Measurements from ENCODE around the gene ZNF587.
"Not testable (repeated sequence)": the region's sequence is repeated elsewhere in the genome, so short reads cannot be mapped to it uniquely, and the experiment has no call there.

Gene ZNF587

DNA sequence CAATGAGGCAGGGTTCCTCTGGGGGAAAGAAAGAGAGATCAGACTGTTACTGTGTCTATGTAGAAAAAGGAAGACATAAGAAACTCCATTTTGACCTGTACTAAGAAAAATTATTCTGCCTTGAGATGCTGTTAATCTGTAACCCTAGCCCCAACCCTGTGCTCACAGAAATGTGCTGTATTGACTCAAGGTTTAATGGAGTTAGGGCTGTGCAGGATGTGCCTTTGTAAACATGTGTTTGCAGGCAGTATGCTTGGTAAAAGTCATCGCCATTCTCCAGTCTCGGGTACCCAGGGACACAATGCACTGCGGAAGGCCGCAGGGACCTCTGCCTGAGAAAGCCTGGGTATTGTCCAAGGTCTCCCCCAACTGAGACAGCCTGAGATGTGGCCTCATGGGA, 26.1 kb upstream of the ZNF587 start:
- DNase-seq: not testable (repeated sequence)

DNA sequence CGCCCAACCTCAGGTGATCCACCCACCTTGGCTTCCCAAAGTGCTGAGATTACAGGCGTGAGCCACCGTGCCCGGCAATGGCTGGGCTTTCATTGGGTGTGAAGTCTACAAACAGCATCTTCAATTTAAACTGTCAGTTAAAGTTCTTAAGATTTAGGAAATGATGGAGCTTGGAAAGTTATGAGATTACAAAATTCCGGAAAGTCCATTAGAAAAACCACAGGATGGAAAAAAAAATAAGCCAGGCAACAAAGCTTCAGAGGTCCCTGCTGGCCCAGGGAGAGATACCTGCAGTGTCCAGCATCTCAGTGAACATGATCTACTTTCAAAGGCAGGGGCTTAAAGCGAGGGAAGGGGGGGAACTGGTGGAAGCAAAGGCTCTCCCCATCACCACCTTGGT, 24.1 kb upstream of the ZNF587 start:
- no peak for DNase-seq

DNA sequence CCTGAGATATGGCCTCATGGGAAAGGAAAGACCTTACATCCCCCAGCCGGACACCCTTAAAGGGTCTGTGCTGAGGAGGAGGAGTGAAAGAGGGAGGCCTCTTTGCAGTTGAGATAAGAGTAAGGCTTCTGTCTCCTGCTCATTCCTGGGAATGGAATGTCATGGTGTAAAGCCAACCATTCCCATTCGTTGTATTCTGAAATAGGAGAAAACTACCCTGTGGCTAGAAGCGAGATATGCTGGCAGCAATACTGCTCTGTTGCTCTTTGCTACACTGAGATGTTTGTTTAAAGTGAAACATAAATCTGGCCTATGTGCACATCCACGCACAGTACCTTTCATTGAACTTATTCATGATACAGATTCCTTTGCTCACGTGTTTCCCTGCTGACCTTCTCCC, 20.3 kb upstream of the ZNF587 start:
- DNase-seq: no peak

DNA sequence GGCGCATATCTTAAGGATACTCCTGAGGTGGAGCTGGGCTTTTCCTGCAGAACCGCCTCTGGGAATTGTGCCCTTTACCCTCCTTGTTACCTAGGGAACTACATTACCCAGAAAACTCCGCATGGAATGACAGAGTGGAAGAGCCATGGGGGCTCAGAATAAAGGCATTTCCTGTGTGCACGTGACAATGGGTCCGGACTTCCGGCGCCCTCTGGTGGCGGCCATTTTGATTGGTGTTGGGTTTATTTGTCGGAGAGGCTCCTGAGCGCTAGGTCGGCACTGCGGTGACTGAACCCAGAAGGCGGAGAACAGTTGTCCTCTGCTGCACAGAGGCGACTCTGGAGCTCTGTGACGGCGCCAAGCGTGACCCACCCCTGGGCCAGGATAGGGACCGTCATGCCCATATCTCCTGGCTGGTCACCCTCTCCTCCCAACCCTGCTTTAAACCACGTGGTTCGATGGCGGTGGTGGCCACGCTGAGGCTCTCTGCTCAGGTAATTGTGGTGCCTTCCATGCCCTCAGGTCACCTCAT, 19.5 kb upstream of the ZNF587 start, which contains the start of gene ZNF587B:
Gene ZNF587B, plus strand, starts transcription at position 229 of the 532 bp plus-strand sequence. Its CDS starts 230 bp downstream, at position 459.
- peak; percentile 0 for DNase-seq

DNA sequence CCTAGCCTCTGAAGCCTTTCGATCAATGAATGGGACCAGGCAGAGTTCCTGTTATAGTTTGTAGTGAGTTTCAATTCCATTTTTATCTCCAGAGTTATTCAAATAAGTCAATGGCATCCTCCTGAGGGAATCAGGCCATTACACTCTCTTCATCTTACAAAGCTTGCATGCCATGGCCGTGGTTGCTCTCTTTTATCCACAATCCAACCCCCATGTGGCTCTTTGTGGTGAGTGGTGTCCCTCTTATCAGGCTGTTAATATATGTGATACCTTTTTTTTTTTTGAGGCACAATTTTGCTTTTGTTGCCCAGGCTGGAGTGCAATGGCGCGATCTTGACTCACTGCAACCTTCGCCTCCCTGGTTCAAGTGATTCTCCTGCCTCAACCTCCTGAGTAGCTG, 12.7 kb upstream of the ZNF587 start:
- not testable (repeated sequence) for DNase-seq

DNA sequence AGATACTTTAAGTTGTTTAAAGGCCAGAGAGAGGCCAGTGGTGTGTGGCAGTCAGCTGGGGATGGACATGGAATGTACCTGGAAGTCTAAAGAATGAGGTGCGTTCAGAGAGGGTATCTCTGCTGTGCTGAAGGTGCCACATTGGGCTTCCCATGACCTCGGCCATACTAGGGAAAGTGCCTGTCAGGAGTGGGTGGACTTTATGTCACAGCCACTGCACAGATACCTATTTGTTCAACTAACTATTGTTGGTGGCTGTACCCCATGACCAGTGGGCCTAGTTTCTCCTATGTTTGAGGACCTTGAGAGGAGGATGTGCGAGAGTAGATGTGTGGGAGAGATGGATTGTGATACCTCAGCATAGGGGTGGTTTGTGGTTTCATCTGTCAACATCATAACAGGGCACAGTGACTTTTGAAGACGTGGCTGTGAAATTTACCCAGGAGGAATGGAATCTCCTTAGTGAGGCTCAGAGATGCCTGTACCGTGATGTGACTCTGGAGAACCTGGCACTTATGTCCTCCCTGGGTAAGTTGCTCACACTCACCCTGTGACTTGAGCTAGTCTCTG, 11.0 kb upstream of the ZNF587 start:
- DNase-seq: not testable (repeated sequence)

DNA sequence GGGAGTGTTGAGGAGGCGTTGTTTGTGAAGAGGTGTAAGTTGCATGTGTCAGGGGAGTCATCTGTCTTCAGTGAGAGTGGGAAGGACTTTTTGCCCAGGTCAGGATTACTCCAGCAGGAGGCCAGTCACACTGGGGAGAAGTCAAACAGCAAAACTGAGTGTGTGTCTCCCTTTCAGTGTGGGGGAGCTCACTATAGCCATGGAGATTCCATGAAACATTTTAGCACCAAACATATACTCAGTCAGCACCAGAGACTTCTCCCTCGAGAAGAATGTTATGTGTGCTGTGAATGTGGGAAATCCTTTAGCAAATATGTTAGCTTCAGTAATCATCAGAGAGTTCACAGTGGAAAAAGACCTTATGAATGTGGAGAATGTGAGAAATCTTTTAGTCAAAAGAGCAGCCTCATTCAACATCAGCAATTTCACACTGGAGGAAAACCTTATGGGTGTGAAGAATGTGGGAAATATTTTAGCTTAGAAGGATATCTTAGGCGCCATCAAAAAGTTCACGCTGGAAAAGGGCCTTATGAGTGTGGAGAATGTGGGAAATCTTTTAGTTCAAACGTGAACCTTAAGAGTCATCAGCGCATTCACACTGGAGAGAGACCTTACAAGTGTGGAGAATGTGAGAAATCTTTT, 8.4 kb upstream of the ZNF587 start:
- no peak for DNase-seq

DNA sequence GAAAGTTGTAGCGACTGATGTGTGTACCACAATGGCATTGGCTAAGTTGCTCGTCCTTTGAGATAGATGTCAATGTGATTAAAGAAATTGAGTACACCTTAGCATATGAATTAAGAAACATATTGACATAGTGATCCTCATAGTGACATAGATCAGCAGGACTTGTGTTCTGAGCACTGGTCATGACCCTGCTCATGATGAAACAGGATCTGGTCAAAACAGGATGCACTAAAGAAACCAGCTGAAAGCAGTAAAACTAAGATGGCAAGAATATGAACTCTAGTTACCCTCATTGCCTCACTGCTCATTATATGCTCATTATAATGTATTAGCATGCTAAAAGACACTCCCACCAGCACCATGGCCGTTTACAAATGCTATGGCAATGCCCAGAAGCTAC, 2.5 kb upstream of the ZNF587 start:
- DNase-seq: not testable (repeated sequence)

DNA sequence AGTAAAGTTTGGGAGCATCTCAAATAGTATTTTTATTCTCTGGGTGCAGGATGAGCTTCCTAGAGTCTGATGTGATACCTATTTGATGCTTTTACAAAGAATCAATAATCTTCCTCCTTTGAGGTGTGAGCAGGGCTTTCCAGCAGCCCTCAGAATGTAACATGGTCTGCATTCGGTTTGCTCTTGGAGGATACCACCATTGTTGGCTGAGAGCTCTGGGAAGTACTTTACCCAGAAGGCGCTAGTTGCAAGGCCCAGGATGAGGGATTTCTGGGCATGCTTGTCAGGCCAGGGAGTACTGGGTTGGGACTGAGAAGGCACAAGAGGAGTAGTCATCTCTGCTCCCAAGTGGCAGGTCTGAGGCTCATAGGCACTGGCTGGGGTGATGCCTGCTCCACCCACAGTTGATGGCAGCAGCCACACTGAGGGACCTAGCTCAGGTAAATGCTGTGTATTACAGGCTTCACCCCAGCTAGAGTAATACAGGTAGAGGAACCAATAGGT, 445 bp upstream of the ZNF587 start:
- not testable (repeated sequence) for DNase-seq

DNA sequence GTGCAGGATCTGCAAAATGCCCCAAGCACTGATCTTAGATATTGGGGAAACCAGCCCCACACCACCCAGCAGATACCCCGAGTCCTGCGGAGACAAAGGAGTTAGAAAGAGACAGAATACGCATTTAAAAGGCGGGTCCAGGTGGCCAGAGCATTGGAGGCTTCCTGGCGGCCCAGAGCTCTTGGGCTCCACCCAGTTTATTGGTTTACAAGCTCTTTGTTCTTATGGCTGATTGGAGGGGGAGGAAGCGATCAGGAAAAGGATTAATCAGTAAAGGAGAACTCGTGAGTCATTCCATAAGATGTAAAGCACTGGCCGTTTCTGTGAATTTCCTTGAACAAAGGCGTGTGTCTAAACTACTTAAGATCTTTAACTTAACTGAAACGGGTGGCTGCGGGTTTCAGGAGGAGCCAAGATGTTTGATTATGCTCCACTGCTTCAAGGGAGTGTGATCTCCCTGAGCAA, 926 bp downstream of the ZNF587 start:
- no peak for DNase-seq

DNA sequence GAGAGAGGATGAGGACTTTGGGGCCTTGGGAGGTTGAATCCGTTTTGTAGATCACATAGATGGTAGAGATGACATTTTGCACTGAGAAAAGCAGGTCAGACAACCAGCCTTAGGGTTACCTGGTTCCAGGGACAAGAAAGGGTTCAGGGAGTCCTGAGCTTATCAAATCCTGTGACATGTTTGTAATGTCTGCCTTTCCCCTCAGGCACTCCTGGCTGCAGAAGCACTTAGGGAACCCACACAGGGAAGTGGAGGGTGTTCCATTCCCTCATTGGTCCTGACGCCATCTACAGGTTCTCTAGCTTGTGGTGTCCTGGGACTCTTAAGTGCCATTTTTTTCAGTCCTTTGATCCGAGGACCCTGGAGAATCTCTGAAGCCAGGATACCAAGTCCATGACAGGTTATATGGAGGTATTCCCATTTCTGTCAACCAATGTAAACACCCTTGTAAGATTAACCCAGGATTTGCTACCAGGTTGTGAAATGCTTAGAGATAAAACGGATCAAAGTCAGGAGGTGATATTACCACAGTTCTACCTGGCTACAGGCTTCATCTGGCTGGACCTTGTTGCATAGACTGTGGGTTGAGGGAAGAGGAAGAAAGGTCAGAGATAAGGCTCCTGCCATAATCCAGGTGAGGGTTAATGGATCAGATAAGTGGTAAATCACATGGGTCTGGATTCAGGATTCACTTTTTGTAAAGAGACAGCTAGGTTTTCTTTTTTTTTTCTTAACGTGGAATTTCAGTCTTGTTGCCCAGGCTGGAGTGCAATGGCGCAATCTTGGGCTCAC, 2.3 kb downstream of the ZNF587 start:
- not testable (repeated sequence) for DNase-seq

DNA sequence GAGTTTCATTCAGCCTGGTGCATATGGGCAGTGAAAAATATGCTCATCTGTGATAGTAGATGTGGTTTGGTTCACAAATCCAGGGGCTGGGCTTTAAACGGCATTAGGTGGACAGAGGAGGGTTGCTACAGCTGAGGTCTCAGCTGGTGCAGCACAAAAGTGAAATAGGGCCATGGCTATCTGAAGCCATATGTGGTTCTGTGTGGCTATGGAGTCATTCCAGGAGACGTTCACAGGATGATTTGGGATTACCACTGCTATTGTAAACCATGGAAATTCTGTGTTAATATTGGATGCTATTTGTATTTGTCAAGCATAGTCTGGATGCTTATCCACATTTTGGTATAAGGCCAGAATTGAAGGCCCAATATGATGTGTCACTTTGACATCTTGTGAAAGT, 4.5 kb downstream of the ZNF587 start:
- DNase-seq: not testable (repeated sequence)

DNA sequence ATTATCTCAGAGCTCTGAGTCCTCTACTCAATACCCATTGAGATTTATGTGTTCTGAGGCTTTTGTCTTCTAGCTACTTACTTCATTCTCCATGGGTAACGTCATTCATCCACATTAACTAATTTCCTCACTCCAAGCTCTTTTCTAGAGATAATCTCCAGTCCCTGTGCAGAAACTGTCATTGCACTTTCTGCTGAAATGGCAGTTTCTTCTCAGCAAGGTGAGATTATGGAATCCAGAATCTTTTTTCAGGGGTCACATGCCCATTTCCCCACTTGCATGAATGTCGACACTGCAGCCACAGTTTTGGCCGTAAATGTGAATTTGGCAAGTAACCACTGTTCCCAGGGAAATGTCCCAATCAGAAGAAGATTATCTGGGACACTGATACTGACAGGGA, 12.7 kb downstream of the ZNF587 start:
- not testable (repeated sequence) for DNase-seq

DNA sequence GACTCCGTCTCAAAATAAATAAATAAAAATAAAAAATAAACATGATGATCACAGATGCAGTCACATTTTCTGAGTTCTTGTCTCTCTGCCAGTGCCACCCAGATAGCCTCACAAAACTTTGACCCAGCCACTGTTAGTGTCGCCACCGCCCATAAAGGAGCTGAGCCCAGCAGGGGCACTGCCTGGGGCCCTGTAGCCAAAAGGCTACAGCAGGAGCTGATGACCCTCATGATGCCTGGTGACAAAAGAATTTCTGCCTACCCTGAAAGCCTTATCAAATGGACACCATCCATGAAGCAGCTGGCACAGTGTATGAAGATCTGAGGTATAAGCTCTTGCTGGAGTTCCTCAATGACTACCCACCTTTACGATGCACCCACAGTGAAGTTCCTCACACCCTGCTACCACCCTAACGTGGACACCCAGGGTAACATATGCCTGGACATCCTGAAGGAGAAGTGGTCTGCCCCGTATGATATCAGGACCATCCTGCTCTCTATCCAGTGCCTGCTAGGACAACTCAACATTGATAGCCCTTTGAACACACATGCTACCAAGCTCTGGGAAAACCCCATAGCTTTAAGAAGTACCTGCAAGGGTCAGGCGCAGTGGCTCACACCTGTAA, 18.3 kb downstream of the ZNF587 start:
- DNase-seq: no peak

DNA sequence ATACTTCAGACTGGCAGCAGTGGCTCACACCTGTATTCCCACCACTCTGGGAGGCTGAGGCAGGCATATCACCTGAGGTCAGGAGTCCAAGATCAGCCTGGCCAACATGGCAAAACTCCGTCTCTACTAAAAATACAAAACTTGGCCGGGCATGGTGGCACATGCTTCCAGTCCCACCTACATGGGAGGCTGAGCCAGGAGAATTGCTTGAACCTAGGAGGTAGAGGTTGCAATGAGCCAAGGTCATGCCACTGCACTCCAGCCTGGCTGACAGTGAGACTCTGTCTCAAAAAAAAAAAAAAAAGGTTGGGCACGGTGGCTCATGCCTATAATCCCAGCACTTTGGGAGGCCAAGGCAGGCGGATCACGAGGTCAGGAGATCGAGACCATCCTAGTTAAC, 20.0 kb downstream of the ZNF587 start:
- not testable (repeated sequence) for DNase-seq

DNA sequence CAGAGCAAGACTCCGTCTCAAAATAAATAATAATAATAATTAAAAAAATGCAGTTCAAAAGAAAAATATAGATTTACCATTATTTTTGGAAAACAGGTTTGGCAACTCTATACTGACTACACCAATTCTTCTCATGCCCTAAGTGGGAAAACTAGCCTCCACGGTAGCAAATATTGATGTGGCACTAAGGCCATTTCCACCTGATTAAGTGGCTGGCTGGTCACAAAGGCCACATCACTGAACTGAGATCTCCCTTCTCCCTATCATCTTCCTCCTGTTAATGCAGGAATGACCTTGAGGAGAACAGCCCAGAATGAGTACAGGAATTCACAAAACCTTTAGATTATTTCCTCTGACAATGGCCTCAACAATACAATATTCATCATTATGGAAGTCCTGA, 20.6 kb downstream of the ZNF587 start:
- DNase-seq: no peak

DNA sequence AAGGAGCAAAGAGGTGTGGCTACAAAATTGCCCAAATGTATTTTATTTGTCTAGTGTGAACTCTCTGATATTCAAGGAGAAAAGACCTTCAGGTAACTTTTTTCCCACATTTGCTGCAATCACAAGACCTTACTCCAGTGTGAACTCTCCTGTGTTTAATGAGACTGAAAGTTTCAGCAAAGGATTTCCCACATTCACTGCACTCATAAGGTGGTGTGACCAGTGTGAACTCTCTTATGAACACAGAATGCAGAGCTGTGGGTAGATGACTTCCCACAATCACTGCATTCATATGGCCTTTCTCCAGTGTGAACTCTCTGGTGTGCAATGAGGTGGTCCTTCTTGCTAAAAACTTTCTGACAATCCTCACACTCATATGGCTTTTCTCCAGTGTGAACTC, 22.8 kb downstream of the ZNF587 start:
- DNase-seq: no peak

DNA sequence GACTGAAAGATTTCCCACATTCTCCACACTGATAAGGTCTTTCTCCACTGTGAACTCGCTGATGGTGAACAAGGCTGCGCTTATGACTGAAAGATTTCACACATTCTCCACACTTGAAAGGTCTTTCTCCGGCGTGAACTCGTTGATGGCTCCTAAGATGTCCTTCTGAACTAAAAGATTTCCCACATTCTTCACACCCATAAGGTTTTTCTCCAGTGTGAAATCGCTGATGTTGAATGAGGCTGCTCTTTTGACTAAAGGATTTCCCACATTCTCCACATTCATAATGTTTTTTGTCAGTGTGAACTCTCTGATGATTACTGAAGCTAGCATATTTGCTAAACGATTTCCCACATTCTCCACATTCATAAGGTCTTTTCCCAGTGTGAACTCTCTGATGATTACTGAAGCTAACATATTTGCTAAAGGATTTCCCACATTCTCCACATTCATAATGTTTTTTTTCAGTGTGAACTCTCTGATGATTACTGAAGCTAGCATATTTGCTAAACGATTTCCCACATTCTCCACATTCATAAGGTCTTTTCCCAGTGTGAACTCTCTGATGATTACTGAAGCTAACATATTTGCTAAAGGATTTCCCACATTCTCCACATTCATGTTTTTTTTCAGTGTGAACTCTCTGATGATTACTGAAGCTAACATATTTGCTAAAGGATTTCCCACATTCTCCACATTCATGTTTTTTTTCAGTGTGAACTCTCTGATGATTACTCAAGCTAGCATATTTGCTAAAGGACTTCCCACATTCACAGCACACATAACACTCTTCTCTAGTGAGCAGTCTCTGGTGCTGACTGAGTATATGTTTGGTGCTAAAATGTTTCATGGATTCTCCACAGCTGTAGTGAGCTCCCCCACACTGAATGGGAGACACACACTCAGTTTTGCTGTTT, 24.5 kb downstream of the ZNF587 start:
- not testable (repeated sequence) for DNase-seq

DNA sequence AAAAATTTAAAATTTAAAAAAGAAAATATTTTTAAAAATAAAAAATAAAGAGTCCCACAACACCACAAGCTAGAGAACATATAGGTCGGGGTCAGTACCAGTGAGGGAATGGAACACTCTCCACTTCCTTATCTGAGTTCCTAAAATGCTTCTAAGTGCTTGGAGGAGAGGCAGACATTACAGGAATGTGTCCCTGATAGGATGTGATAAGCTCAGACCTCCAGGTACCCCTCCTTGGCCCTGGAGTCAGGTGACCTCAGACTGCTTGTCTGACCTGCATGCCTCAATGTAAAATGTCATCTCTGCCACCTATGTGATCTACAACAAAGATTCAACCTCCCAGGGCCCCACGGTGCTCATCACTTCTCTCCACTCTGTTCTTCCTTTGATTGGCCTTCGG, 36.4 kb downstream of the ZNF587 start:
- no peak for DNase-seq

DNA sequence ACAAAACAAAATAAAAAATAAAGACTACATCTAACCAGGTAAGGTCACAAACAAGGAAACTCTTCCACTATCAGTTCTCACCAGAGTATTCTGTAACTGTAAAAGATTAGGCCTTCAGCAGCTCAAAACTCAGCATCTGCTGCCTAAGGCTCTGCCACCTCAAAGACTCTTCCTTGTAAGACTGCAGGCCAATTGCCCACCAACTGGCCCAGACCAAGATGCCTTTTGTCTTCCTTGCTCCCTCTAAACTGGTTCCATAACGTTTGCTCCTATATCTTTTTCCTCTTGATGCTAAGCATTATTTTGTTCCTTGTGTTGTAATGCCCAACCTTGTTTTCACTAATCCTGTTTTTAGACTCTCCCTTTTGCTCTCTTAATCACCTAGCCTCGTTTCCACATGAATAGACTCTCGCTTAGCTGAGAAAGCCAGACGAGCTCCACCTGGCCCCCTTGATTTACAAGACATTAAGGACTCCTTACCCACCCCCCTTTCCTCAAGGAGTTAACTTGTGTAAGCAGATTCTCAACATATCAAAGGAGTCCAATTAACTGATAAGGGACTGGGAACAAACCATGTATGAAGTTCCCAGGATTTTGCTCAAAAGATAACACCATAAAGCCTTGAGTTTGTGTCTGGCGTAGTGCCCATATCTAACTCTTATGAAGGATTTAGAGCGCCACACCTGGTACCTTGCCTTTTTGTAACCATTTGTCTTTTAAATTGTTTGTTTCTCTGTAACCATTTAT, 37.7 kb downstream of the ZNF587 start:
- no peak for DNase-seq

DNA sequence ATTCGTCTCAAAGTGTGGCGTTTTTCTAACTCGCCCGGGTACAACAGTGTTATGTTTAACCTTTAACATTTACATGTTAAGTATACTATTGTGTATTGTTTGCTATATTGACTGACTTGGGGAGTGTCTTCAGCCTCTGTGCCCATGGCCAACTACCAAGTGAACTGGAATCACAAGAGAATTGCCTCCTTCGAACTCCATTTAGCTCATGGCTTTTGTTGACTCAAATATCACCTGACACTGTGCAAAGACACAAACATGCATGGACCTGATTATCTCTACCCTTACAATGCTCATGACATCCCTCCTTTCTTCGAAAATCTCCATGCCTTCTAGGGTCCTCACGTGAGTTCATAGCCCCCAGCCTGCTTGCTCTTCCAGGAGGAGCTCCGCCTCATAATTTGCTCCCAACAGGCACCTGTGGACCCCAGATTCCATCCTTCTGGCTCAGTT, 38.5 kb downstream of the ZNF587 start:
- no peak for DNase-seq
